HEK293T (cell line): ENCODE results near the gene CCT6A.
"Not testable (repeated sequence)": the region's sequence is repeated elsewhere in the genome, so short reads cannot be mapped to it uniquely, and the experiment has no call there.

Experiments
- CTCF ChIA-PET: fragments of 350-600 bp; formaldehyde crosslinking; extraction: SDS; loops from one replicate; lab custom pipeline; 2021; ENCODE audit warnings: antibody characterized with exemption, inconsistent platforms; lab: Yijun Ruan, JAX
- POLR2A ChIA-PET: fragments of 350-600 bp; formaldehyde crosslinking; extraction: SDS; loops from one replicate; lab custom pipeline; 2020; ENCODE audit warnings: antibody characterized with exemption, inconsistent platforms; lab: Yijun Ruan, JAX
- DNase-seq: peaks from one replicate; pipeline ENCODE4 v3.0.0; 2012; ENCODE audit warnings: mixed read lengths; ENCODE audit errors: extremely low spot score
- ARNT ChIP-seq: fragments of 450-650 bp; IDR thresholded peaks from 2 replicates; pipeline ENCODE4 v1.6.1; 2017; ENCODE audit warnings: mild to moderate bottlenecking
- BHLHE40 ChIP-seq: fragments of 450-650 bp; IDR thresholded peaks from 2 replicates; pipeline ENCODE4 v1.6.1; 2016; ENCODE audit warnings: mild to moderate bottlenecking, moderate library complexity, borderline replicate concordance
- CTBP1 ChIP-seq: fragments of 450-650 bp; IDR thresholded peaks from 2 replicates; pipeline ENCODE4 v1.6.1; 2016; ENCODE audit warnings: borderline replicate concordance
- ELF4 ChIP-seq: fragments of 450-650 bp; IDR thresholded peaks from 2 replicates; pipeline ENCODE4 v1.6.1; 2017; ENCODE audit warnings: antibody characterized with exemption
- FOXA1 ChIP-seq: fragments of 450-650 bp; IDR thresholded peaks from 2 replicates; pipeline ENCODE4 v1.6.1; 2016; ENCODE audit warnings: mild to moderate bottlenecking
- FOXK2 ChIP-seq: fragments of 450-650 bp; IDR thresholded peaks from 2 replicates; pipeline ENCODE4 v1.6.1; 2016; ENCODE audit warnings: mild to moderate bottlenecking
- FOXM1 ChIP-seq: fragments of 450-650 bp; IDR thresholded peaks from 2 replicates; pipeline ENCODE4 v1.6.1; 2017; ENCODE audit warnings: mild to moderate bottlenecking, borderline replicate concordance
- HDGF ChIP-seq: fragments of 450-650 bp; IDR thresholded peaks from 2 replicates; pipeline ENCODE4 v1.6.1; 2017; ENCODE audit warnings: antibody characterized with exemption, borderline replicate concordance
- L3MBTL2 ChIP-seq: fragments of 450-650 bp; conservative IDR thresholded peaks from 2 replicates; pipeline ENCODE4 v1.6.1; 2016; ENCODE audit warnings: mild to moderate bottlenecking
- LEF1 ChIP-seq: fragments of 450-650 bp; IDR thresholded peaks from 2 replicates; pipeline ENCODE4 v1.6.1; 2017; ENCODE audit warnings: mild to moderate bottlenecking, borderline replicate concordance
- NFRKB ChIP-seq: fragments of 450-650 bp; IDR thresholded peaks from 2 replicates; pipeline ENCODE4 v1.6.1; 2016; ENCODE audit warnings: mild to moderate bottlenecking, moderate library complexity
- SP1 ChIP-seq: fragments of 450-650 bp; IDR thresholded peaks from 2 replicates; pipeline ENCODE4 v1.6.1; 2017
- SUZ12 ChIP-seq: fragments of 450-650 bp; IDR thresholded peaks from 2 replicates; pipeline ENCODE4 v1.6.1; 2016; ENCODE audit warnings: mild to moderate bottlenecking
- TARDBP ChIP-seq: fragments of 450-650 bp; IDR thresholded peaks from 2 replicates; pipeline ENCODE4 v1.6.1; 2016
- ZNF384 ChIP-seq: fragments of 450-650 bp; IDR thresholded peaks from 2 replicates; pipeline ENCODE4 v1.6.1; 2016
- TF ChIP-seq, protein P1 (sequence below): fragments of 450-650 bp; IDR thresholded peaks from 2 replicates; pipeline ENCODE4 v1.6.1; 2016

The CCT6A gene

DNA sequence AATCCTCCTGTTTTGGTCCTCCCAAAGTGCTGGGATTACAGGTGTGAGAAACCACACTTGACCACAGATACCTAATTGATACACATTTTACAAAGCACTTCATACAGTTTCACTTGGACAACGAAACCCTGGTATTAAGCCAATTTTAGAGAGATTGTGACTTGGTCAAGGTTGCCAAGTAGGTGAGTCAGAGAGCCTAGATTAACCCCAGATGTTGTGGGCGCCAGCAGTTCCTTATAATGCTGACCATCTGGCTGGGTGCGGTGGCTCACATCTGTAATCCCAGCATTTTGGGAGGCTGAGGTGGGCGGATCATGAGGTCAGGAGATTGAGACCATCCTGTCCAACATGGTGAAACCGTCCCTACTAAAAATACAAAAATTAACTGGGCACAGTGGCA, 46.1 kb downstream of the CCT6A start:
- TF ChIP-seq HDGF (no peak), L3MBTL2 (no peak), FOXM1 (no peak), NFRKB (no peak), FOXK2 (no peak), TARDBP (no peak), FOXA1 (no peak), ELF4 (no peak), CTBP1 (no peak), LEF1 (no peak), SUZ12 (no peak), SP1 (no peak), BHLHE40 (no peak), ZNF384 (no peak), ARNT (no peak)
- TF ChIP-seq, protein P1, sequence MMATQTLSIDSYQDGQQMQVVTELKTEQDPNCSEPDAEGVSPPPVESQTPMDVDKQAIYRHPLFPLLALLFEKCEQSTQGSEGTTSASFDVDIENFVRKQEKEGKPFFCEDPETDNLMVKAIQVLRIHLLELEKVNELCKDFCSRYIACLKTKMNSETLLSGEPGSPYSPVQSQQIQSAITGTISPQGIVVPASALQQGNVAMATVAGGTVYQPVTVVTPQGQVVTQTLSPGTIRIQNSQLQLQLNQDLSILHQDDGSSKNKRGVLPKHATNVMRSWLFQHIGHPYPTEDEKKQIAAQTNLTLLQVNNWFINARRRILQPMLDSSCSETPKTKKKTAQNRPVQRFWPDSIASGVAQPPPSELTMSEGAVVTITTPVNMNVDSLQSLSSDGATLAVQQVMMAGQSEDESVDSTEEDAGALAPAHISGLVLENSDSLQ, result no peak
- POLR2A ChIA-PET, result no interaction called here
- CTCF ChIA-PET, result interaction anchor here (0.7 kb wide), 1 partner anchor 80 kb away, joined by 3 read pairs; no protein-coding TSS in a partner anchor
- DNase-seq, result no peak

DNA sequence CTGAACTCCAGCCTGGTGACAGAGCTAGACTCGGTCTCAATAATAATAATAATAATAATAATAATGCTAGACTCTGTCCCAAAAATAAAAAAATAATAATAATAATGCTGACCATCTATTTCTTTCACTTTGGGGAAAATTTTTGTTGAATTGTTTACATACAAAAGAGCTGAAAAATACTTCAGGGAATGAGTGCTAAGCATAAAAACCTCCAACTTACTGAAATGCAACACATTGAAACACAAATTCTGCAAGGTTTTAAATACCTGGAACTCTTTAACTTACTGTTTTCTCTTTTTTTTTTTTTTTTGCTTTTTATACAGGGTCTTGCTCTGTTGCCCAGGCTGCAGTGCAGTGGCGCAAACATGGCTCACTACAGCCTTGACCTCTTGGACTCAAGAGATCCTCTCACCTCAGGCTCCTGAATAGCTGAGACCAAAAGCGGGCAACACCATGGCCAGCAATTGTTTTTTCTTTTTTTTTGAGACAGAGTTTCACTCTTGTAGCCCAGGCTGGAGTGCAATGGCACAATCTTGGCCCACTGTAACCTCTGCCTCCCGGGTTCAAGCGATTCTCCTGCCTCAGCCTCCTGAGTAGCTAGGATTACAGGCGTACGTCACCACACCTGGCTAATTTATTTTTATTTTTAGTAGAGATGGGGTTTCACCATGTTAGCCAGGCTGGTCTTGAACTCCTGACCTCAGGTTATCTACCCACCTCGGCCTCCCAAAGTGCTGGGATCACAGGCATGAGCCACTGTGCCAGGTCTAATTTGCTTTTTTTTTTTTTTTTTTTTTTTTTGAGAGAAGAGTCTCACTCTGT, 46.8 kb downstream of the CCT6A start:
- DNase-seq, POLR2A ChIA-PET: not testable (repeated sequence)
- CTCF ChIA-PET, result interaction anchor here (0.7 kb wide), 1 partner anchor 81 kb away, joined by 3 read pairs; no protein-coding TSS in a partner anchor

DNA sequence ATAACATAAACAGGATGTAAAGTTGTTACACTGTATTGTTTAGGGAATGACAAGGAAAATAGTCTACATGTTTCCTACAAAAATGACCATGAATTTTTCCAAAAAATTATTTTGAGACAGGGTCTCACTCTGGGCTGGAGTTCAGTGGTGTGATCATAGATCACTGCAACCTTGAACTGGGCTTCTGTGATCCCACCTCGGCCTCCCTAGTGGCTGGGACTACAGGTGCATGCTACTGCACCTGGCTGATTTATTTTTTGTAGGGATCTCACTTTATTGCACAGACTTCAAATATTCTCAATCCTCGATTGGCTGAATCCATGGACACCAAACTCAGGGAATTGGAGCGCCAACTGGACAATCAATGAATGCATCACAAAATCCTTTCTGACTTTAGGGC, 48.1 kb downstream of the CCT6A start:
- ChIA-PET POLR2A (no interaction called here), CTCF (no interaction called here)
- no peak for DNase-seq
- no peak for TF ChIP-seq LEF1
- TF ChIP-seq NFRKB, result no peak
- no peak for TF ChIP-seq TARDBP
- no peak for TF ChIP-seq CTBP1
- no peak for TF ChIP-seq FOXA1
- TF ChIP-seq HDGF, result no peak
- no peak for TF ChIP-seq L3MBTL2
- no peak for TF ChIP-seq SP1
- no peak for TF ChIP-seq FOXK2
- TF ChIP-seq ELF4, result no peak
- no peak for TF ChIP-seq ARNT
- TF ChIP-seq, protein P1, result no peak
- TF ChIP-seq FOXM1, result no peak
- TF ChIP-seq SUZ12, result no peak
- TF ChIP-seq ZNF384, result no peak
- TF ChIP-seq BHLHE40, result no peak

DNA sequence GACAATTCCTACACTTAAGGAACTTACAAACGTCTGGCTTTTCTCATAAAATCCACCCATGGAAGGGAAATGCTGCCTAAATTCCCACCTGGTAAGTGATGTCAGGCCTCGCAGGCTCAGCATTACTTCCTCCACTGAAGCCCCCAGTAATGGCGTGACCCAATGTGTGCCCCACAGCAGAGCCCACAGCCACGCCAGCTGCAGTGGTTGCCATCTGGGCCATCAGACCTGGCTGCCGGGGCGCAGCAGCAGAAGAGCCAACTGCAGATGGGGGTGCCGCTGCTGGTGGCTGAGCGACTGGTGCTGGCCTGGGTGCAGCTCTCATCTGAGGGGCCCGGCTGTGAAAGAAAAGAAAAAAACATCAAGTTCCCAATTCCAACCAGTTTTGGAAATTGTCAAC, 52.6 kb downstream of the CCT6A start:
- CTCF ChIA-PET, POLR2A ChIA-PET, DNase-seq: not testable (repeated sequence)

DNA sequence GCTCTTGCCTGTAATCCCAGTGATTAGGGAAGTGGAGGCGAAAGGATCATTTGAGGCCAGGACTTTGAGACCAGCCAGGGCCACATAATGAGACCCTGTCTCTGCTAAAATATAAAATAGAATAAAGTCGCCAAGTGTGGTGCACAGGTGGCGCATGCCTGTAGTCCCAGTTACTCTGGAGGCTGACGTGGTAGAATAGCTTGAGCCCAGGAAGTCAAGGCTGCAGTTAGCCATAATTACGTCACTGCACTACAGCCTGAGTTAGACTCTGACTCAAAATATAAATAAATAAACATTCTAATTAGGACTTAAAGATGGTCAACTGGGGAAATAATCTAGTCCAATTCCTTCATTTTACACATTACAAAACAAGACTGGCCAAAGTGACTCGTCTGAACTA, 53.9 kb downstream of the CCT6A start:
- POLR2A ChIA-PET, result interaction anchor here (1.0 to 1.6 kb wide), 8 partner anchors 10 to 740 kb away, joined by 3 to 8 read pairs (median 5); partner anchors contain the start of genes CCT6A, LANCL2, NUPR2 and PHKG1
- CTCF ChIA-PET, result no interaction called here
- TF ChIP-seq SUZ12 (no peak), ARNT (no peak), FOXA1 (no peak), ELF4 (no peak), BHLHE40 (no peak), TARDBP (no peak), SP1 (no peak), FOXM1 (no peak), FOXK2 (no peak), LEF1 (no peak), L3MBTL2 (no peak; the same call in 1 of the 2 replicates), HDGF (no peak), CTBP1 (no peak), NFRKB (no peak), ZNF384 (no peak)
- TF ChIP-seq, protein P1, result no peak
- no peak for DNase-seq
